Umbilical cord (tissue), 2 donors: ENCODE data around the gene NKD2. TPM values are rescaled to one million over a fixed set of nuclear protein-coding genes. Genes with fewer than 3 reads are reported as not detected.
"Not testable (repeated sequence)": the region's sequence is repeated elsewhere in the genome, so short reads cannot be mapped to it uniquely, and the experiment has no call there.

Source experiments
- DNase-seq: peaks from one replicate; pipeline ENCODE4 v3.0.0-alpha.2; 2015; ENCODE audit warnings: low spot score
- total RNA-seq: library from RNA; depleted of rRNA; stranded (reverse); fragments of >200 nt; gene quantifications from one replicate; pipeline ENCODE4 v1.2.3, GENCODE V29; 2014; ENCODE audit warnings: low replicate concordance; ENCODE audit not compliant: insufficient read depth

Gene NKD2
- total RNA-seq, 1 donor from 2014 or later, result 1.9 TPM

DNA sequence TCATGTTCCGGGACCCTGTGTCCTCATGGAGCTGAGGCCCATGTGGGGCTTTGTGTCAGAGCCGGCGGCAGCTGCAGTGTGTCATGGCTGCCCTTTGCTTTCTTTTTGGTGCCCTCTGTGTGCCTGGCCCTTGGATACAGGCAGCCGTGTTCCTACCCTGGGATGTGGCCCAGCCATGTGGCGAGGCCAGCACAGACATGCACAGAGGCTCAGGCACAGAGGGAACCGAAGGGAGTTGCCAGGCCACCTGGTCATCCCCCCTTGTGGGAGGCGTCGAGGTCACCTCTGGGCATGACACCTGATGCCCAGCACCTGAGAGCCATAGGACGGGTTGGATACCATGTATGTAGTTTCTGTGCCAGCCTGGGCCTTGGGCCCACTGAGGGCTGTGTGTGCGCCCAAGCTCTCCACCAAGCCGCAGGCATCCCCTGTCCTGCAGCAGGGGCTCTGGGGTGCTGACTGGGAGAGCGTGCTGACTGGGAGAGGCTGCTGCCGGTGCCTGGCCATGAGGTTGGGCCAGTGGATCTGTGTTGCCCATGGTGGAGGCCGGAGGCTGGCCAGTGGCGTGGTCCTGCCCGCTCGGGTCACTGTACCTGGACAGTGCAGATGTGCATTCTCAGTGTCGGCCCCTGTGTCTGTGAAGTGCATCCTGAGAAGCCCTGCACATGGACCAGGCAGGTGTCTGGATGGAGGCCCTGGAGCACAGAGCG, 4.8 kb downstream of the NKD2 start:
- DNase-seq, result no peak

DNA sequence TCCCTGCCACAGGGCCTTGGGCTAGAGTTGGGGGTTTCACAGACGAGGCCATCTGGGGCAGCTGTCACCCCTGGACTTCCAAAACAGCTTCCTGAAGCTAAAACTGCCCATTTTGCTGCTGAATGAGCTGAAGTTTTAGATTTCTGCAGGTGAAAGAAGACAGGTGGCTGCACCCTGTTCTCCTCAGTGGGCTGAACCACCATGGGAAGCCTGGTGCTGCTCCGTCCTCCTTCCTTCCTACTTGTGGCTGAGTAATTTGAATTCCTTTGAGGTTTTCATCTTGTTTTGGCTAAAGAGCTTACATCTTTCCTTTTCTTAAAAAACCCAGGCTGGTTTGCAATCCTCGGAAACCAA, 5.3 kb downstream of the NKD2 start:
- DNase-seq, result no peak

DNA sequence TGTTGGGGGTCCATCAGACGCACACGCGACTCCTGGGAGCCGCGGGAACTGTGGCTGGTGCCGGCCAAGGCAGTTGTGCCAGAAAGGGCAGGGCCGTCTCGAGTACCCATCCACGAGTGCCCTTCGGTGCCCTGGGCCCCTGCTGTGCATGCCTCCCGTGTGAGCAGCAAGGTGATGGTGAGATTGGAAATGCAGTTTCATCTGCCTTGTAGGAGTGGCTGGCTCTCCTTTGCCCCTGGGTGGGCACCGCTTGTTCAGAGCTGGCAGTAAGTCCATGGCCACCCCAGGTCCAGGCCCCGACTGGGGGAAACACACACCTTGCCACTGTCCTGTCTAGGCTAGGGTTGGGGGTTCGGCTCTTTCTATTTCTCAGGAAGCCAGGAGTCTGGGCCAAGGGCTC, 5.7 kb downstream of the NKD2 start:
- DNase-seq, result no peak

DNA sequence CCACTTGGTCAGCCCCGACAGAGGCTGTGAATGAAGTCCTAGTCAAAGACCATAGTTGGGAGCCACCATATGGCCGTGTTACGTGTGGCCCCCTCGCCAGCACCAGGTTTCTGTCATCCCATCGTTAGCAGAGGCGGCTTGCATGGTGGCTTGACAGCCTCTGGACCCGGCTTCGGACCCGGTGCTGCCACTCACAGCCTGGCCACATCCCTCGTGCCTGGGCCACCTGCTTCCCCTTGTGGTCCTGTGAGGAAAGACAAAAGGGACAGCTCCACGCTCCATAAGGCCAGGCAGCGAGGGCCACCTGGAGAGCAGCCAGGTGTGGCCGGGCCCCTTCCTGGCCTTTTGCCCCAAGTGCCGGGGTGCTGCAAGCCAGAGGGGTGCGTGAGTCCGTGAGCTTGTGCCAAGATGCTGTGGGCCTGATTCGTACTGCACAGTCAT, 6.2 kb downstream of the NKD2 start:
- DNase-seq, result no peak

DNA sequence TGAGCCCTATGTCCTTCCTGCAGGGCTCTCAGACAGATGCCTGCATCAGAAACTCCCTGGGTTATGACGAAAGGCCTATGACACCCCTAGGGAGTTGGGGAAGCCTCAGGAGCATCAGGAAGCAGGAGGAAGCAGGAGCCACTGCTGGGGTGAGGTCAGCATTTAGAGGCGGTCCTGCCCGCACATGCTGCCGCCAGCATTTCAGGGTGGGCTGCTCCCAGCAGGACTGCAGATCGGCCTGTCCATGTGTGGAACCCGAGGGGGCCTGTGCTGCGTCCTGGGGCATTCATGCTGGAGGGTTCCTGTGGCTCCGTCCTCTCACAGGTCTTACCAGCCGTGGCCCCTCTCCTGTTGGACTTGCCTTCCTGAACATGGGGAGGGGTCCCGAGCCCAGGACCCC, 6.9 kb downstream of the NKD2 start:
- DNase-seq, result no peak

DNA sequence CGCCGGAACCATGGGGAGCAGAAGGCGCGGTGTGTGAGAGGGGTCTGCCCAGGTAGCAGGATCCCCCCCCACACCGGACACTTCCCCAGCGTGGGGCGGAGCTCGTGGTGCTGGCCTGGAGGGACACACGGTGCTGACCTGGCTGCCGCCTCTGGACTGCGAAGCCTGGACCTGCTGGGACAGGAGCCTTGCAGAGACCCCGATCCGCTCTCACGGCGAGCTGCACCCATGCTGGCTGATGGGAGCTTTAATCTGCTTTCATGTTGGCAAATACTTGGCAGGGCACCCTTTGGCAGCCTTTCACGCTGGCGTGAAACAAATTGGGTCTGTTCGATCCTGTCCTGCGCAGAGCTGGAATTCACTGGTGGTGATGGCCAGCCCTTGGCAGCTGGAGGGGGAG, 7.4 kb downstream of the NKD2 start:
- no peak for DNase-seq

DNA sequence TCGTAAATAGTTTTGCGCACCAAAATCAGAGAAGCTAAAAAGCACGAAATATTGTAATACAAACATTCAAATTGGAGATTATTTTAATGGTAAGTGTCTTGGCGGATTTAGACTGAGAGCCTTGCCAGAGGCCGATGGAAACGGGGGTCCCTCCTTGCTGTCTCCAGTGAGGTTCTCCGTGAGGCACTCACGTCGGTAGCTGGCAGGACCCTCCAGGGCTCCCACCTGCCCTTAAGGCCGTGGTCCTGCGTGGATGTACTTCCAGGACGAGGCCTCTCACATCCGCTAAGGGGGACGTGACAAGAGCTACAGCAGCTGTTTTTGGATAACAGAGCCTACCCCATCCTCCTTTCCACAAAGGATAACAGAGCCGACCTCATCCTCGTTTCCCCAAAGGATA, 7.9 kb downstream of the NKD2 start:
- no peak for DNase-seq

DNA sequence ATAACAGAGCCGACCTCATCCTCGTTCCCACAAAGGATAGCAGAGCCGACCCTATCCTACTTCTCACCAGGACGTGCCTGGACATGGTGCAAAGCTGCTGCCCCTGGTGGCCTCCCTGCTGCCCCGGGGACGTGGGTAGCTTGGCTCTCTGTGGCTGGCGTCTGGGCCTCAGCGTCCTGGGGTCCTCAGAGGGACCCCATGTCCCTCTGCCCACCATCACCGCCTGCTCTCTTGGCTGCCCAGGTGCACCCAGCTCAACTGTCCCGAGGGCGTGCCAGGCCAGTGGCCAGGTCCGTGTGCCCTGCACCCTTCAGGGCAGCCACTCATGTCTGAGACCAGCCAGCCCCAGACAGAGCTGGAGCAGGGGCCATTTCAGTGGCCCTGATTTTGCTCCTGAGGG, 8.5 kb downstream of the NKD2 start:
- no peak for DNase-seq

DNA sequence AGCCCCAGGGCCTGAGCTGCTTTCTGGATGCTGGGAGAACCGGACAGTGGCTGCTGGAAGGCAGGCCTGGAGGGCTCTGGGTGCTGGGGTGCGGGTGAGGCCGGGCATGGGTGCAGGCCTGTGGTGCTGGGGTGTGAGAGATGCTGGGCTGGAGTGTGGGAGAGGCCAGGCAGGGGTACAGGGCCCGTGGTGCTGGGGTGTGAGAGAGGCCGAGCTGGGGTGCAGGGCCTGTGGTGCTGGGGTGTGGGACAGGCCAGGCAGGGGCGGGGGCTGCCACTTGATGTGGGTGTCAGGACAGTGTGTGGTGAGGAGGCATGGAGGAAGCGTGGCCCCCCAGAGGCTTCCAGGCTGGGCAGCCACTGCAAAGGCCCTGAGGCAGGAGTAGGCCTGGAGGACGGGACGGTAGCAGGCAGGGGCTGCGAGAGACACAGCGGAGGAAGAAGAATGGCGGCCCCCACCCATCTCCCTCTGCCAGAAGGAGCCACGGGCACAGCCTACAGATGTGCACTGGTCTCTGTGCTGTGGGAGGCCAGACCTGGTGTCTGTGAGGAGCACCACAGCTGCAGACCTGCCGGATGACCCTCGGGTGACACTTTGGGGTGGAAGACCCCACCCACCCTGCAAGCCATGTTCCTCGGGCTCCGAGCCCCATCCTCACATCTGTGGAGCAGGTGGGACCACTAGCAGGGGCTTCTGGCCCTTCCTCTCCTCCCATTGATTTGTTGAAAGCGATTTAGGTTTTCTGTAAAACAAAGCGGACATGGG, 9.3 kb downstream of the NKD2 start:
- DNase-seq, result no peak

DNA sequence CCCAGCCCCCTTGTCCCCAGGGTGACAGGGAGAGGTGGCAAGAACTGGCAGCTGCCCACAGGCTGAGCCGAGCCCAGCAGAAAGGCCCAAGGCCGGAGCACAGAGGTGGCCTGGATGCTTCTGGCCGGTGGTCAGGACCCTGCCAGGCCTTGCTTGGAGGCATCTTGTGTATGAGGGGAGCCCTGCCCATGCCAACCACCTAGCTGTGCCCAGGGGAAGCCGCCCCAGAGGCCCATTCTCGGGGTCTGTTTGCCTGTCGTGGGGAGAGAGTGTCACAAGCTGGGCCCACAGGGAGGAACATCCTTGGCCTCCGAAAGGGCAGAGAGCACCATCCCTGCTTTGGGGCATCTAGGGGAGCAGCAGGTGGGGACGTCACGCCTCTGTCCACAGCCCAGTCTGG, 10.0 kb downstream of the NKD2 start:
- no peak for DNase-seq

DNA sequence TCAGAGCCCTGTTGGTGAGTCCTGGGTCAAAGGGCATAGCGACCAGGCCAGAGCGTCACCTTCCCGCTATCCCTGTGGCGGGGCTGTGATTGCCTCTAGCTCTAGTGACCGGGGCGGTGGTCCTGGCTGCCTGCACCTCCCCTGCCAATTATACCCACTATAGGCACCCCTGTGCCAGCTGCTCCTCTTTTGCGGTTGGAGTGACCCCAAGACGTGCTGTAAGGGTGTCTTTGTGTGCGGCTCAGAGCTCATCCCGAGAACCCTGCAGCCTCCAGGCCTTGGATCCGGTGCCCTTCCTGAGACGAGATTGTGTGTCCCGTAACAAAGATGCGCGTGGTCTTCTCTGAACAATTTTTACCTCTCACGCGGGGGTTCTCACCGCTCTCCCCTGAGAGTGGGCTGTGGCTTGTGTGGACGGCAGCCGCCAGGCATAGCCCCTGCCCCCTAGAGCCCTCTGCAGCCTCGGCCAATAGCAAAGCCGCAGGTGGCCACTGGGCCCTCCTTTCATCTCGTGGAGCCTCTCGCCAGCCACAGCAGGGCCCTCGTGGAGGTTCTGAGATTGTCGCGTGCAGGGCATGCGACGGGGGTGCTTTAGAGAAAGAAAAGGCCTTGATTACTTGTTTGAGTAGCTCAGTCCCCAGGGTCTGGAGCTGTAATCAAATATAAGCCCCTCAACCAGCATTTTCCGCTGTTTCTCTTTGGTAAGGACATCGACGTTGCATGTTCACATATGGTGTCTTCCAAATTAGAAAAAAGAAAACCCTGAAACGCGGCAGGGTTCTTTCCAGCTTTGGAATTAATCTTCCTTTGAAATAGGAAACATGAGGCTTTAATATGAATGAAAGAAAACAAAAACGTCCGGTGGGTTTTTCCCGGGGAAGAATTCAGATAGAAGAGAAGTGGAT, 10.7 kb downstream of the NKD2 start:
- no peak for DNase-seq

DNA sequence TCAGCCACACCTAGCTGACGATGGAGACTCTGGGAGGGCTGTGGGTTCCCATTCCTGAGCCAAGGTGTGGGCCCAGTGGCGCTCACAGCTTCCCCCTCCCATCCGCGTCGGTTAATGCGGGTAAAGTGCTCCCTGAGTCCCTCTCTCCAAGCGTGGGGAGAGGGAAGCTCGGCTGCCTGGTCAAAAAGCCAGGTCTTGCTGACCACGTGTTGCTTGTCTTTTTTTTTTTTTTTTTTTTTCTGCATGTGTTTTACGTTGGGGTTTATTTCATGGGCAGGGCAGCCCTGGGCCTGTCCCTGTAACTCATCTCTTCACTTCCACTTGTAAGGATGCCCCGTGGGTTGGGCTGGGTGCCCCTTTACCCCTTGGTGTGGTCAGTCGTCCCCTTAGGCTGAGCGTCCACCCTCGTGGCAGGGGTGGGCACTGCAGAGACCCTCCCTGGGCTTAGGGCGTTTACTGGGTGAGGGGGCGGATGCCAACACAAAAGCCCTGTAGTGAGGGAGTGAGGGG, 11.9 kb downstream of the NKD2 start:
- no peak for DNase-seq

DNA sequence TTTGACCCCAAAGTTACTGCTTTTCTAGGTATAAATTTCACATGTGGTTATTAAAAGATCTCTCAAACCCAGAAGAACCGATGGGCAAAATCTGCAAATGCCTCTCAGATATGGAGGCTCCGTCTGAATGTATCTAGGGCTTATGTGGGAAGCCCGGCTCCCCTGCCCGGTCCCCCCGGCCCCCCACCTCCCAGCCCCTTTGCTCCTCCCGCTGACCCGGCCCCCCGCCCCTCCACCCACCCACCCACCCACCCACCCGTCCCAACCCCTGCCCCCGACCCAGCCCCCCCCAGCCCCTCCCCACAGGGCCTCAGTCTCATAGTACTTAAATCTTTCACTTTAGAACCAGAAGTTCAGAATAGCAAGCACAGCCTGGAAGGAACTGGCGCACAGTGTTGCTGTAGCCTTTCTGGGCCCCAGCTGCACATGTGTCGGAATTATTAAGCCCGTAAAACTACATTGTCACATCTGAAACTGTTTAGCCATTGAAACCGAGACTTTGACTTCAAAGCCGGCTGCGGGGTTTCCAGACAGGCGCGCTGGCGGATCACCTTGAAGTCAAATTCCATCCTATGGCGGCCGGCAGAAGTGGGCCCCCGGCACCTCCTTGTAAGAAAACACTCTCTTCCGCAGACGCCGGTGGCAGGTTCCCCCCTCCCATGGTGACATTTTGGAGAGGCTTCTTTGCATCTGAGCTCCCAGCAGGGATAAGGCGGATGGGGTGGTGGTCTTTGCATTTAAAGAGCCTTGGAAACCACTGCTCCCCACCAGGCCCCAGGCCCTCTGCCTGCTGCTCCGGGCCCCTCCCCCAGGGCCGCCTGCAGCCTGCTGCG, 12.8 kb downstream of the NKD2 start:
- DNase-seq, result peak; percentile 34

DNA sequence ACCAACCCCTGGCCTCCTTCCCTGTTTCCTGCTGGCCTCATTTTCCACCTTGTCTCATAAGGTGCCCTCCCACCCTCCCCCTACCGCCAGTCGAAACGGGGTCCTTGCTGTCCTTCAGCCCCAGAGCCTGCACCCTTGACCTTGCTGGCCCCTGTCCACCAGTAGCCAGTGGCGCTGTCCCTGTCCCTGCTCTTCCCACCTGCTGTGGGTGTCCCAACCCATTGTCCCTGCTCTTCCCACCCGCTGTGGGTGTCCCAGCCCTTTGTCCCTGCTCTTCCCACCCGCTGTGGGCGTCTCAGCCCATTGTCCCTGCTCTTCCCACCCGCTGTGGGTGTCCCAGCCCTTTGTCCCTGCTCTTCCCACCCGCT, 13.4 kb downstream of the NKD2 start:
- DNase-seq, result not testable (repeated sequence)

DNA sequence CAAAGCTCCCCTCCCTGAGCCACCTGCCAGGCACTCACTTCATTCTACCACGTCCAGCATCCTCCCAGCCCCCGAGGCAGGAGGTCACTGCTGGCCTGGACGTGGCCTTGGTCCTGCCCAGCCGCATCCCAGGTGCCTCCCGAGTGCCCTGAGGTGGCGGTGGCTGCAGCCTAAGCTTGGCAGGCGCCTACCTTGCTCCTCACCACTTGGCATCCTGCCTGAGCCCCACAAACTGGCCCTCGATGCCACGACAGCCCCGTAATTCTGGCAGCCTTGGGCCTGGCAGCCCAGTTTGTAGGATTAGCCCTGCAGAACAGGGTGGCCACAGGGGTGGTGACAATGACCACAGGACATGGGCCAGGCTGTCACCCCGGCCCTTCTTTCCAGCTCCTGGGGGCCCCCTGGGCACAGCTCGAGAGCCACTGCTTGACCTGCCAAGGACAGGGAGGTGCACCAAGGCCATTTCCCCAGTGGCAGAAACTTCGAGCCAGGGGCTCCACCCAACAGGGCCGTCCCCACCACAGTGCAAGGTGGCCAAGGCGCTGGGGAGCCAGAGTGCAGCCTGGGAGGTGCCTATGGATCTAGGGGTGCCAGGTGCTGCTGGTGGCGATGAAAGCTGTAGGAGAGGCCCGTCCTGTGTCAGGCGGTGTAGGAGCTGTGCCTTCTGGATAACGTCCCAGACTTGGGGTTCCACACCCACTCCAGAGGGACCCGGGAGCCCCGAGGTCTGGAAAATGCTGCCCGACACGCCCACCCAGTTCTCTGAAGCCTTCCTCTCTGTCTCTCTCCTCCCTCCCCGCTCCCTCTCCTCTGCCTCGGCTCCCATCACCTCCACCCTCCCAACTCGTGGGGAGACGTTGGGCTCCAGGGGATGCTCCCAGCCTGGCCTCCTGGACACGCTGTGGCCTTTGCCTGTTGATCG, 18.4 kb downstream of the NKD2 start:
- no peak for DNase-seq

DNA sequence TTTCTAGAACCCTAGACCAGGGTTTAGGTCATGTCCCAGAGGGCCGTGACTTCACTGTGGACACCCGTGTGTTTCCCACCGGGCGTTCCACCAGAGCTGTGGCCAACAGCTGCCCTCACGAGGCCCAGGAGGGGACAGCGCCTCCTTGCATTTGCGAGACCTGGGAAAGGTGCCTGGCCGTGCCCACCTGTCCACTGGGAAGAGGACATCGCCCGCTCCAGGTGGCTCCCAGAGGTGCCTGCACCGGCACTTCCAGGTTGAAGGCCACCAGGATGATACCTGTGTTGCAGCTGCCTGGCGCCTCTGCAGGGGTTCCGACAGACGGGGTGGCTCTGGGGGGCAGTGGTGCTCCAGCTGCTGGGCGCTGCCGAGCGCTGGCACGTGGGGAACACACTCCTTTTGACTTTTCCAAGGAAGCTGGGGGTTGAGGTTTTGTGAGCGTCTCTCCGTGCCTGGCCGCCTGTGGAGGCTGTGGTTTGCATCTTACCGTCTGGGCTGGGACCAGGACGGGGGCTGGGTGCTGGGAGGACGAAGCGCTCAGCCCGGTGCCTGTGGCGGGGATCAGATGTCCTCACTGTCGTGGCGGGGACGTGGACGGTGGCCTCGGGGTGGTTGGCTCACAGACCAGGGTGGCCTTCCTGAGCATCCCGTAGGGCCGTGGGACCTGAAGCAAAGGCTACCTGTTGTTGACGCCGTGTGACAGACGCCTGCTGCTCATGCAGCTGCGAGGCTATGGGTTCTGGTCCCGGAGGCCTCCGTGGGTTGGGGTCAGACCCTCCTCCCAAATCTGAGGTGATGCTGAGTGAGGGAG, 19.2 kb downstream of the NKD2 start:
- no peak for DNase-seq

DNA sequence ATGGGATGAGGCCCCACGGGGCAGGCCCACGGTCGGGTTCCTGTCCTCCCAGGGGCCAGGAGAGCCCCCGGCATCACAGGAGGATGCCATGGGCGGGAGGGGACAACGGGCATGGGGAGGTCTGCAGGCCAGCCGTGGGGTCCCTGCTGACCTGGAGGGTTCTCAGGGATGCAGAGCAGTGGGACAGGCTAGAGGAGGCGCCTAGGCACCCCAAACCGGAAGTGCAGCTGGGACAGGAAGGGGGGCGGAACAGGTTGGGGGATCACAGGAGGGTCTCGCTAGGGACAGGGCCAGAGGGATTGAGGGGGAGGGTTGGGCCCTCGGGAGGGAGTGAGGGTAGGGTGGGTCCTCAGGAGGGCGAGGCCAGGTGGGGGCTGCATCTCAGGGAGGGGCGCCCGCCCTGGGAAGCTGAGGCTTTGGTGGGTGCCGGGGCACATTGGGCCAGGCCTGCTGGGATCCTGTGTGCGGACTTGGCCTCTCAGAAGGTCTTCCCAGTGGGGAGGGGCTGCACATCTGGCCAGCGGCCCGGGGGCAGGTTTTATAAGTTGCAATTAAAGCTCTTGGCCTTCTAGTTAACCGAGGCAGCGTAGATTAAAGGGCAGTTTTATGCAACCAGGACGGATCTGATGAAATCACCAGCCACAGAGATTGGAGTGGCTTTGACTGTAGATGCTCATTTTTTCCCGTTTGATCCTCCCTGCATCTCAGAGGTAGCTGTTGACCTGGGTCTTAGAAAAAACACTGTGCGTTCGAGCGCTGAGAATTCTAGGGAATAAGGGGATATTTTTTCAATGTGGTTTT, 20.1 kb downstream of the NKD2 start:
- DNase-seq, result no peak

DNA sequence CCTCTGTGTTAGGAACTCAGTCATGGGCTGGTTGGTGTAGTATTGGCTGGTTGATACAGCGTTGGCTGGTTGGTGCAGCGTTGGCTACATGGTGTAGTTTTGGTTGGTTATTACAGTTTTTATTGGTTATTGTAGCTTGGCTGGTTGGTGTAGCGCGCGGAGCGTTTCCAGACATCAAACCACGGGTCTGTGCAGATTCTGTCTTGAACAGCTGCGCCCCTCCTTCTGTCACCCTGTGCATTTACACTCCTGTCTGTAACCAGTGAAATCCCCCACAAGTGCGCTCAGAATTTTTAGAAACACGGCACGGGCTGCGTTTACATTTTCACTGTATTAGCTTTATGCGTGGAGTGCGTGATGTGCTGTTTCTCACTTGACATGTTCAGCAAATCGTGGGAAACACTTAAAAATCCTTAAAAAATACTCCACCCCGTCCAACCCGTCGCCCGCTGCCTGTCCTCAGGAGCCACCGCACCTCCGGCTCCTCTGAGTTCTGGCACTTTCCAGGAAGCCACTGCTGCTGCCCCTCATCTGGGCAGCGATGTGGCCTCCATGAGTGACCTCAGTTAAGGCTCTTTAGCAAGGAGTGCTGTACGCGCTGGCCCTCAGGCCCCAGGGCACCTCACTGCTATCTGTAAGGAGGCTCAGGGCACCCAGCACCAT, 20.8 kb downstream of the NKD2 start:
- no peak for DNase-seq
